Measurements from ENCODE around the gene SLC5A6.

Gene SLC5A6

GRCh38 chr2:27189989-27190388 lies 22.1 kb downstream of the SLC5A6 start:
- DNase-seq (ENCODE audit: low read depth): no peak
- TF ChIP-seq CTCF (IDR thresholded peaks at IDR 0.05; ENCODE audit: low read length, missing control alignments): no peak
- no peak overlapping the region for H3K4me3 ChIP-seq (replicated peaks; ENCODE audit: low read depth, low read length)

GRCh38 chr2:27186613-27187345 lies 25.3 kb downstream of the SLC5A6 start:
- DNase-seq (ENCODE audit: low read depth): no peak
- no peak overlapping the region for H3K4me3 ChIP-seq (replicated peaks; ENCODE audit: low read depth, low read length)
- no peak for TF ChIP-seq CTCF (IDR thresholded peaks at IDR 0.05; ENCODE audit: low read length, missing control alignments)

DNA sequence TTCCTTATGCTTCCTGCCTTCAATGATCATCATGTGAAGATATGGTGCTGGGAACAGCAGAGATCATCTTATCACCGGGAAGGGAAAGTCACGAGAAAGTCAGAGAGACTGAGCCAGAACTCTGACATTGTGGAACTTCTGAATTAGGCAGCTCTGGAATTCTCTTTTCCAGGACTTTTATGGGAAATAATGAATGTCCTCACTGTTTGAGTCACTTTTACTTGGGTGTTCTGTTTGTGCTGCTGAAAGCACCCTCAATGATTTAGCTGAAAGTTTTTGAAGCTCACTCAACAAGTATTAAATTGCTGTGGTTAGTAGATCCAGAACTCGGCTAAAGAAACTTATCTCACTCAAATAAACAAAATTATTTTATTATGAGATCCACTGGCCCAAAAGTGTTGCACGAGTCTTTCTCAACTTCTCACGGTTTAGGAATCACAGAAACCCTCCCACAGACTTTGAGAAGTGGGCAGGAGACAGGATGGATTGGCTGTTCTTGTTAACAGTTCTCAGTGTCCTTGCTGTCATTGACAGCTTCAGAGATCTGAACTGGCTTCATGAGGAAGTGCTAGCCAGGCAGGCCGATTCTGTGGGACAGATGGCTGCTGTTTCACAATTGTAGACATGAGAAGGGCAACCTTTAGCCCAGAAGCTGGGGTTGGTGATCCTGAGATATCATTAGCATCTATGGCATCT lies 26.6 kb downstream of the SLC5A6 start:
- TF ChIP-seq CTCF (IDR thresholded peaks at IDR 0.05; ENCODE audit: low read length, missing control alignments): no peak
- peak; percentile 69 for DNase-seq (ENCODE audit: low read depth)
- H3K4me3 ChIP-seq (replicated peaks; ENCODE audit: low read depth, low read length): no peak overlapping the region

DNA sequence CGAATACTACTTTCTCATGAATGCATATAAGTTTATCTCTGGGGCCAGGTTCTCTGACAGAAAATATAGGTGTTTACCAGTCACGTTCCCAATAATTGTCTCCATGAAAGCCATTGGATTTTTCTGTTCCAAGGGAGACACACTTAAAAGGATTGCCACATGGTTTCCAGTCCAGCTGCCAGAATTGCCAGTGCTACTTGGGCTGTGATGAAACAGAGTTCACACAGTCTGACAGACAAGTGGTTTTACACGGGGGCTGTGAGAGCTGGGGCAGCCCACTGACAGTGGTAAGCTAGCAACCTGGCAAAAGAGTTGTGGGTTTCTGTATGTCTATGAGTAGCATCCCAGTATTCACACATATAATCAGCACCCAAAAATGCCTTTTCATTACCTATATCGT lies 28.0 kb downstream of the SLC5A6 start:
- DNase-seq (ENCODE audit: low read depth): peak; percentile 57
- TF ChIP-seq CTCF (IDR thresholded peaks at IDR 0.05; ENCODE audit: low read length, missing control alignments): no peak
- H3K4me3 ChIP-seq (replicated peaks; ENCODE audit: low read depth, low read length): no peak overlapping the region

DNA sequence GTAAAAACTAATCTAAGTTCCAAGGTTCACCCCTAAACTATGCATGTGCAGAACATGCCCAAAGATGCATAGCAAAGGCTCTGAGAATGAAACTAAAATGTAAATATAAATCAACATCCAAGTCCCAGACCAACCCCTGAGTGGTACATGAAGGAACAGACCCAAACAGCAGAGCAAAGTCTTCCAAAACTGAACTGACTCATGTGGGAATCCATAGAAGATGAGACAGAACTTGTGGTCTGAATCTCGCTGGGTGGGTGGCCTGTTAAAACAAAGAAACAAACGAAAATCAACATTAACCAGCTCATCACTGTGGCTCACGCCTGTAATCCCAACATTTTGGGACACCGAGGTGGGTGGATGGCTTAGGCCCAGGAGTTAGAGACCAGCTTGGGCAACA lies 29.7 kb downstream of the SLC5A6 start:
- DNase-seq (ENCODE audit: low read depth): no peak
- H3K4me3 ChIP-seq (replicated peaks; ENCODE audit: low read depth, low read length): no peak overlapping the region
- no peak for TF ChIP-seq CTCF (IDR thresholded peaks at IDR 0.05; ENCODE audit: low read length, missing control alignments)

GRCh38 chr2:27179344-27180000 lies 32.6 kb downstream of the SLC5A6 start:
- no peak for TF ChIP-seq CTCF (IDR thresholded peaks at IDR 0.05; ENCODE audit: low read length, missing control alignments)
- H3K4me3 ChIP-seq (replicated peaks; ENCODE audit: low read depth, low read length): no peak overlapping the region
- no peak for DNase-seq (ENCODE audit: low read depth)
